Breast epithelium (tissue), 3 donors: ENCODE results near the gene CRNN.

Experiments used
- POLR2A ChIP-seq: fragments of 450-650 bp; IDR thresholded peaks from one replicate; pipeline ENCODE4 v1.6.1; 2016; ENCODE audit warnings: antibody characterized with exemption, mild to moderate bottlenecking, moderate library complexity
- POLR2AphosphoS5 ChIP-seq, 3 donors: sonication (generic); formaldehyde crosslinking; IDR thresholded peaks; one replicate each; pipeline ENCODE4 v1.6.1; 2017; ENCODE audit warnings: antibody characterized with exemption in 3 of 3
- TF ChIP-seq, protein P1 (sequence below), 3 donors: fragments of 450-650 bp; IDR thresholded peaks; one replicate each; pipeline ENCODE4 v1.5.1; 2016 to 2017; ENCODE audit warnings: antibody characterized with exemption in 3 of 3, mild to moderate bottlenecking in 3 of 3, moderate library complexity in 3 of 3

- no peak for TF ChIP-seq POLR2A
- TF ChIP-seq, protein P1, sequence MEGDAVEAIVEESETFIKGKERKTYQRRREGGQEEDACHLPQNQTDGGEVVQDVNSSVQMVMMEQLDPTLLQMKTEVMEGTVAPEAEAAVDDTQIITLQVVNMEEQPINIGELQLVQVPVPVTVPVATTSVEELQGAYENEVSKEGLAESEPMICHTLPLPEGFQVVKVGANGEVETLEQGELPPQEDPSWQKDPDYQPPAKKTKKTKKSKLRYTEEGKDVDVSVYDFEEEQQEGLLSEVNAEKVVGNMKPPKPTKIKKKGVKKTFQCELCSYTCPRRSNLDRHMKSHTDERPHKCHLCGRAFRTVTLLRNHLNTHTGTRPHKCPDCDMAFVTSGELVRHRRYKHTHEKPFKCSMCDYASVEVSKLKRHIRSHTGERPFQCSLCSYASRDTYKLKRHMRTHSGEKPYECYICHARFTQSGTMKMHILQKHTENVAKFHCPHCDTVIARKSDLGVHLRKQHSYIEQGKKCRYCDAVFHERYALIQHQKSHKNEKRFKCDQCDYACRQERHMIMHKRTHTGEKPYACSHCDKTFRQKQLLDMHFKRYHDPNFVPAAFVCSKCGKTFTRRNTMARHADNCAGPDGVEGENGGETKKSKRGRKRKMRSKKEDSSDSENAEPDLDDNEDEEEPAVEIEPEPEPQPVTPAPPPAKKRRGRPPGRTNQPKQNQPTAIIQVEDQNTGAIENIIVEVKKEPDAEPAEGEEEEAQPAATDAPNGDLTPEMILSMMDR (IDR thresholded peaks at IDR 0.05), result no peak
- TF ChIP-seq POLR2AphosphoS5 (IDR thresholded peaks at IDR 0.05), result no peak
These were observed 19.9 kb downstream of the CRNN start for GRCh38 chr1:152394151-152394550.
